ENCODE data around the gene CFAP157. TPM values are rescaled to one million over a fixed set of nuclear protein-coding genes. Genes with fewer than 3 reads are reported as not detected.
A peak's percentile ranks its signal among the peaks of the same experiment; 100 is the strongest.

The CFAP157 gene
- total RNA-seq, 1 experiment from 2014 or later = not detected

DNA sequence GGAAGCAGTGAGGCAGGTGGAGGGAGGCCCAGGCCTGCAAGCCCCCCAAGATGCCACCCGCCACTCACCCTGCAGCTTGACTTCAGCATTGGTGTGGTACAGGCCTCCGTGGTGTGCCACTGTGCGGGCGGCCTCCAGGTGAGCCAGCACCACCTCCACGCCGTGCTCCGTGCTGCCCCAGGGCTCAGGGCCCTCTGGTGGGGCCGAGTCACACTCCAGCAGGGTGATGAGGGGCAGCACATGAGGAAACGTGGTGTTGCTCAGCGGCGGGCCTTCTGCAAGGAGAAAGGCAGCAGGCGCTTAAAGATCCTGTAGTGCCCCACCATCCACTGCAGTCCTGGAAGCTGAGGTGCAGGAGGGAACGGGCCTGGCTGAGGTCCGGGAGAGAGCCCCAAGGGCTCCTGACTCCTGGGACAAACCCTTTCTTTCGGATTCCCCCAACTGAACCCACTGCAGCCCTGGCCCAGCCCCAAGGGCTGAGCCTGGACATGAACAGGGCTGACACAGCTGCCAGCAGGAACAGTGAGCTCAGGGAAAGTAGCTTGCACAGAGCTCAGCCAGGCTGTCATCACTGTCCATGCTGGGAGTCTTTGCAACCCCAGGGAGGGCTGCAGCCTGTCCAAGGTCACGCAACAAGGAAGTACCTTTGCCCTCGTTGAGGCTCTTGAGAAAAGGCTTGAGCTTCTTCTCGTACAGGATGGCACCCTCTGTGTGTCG, 33.0 kb downstream of the CFAP157 start:
- Histone ChIP-seq H2AFZ (ENCODE audit: low read length) (no peak overlapping the region), H3K36me3 (ENCODE audit: insufficient read depth, low read length) (no peaks in the 10 kb centered on the region), H3K9me2 (replicated peaks; ENCODE audit: insufficient read depth, low read length) (no peaks in the 10 kb centered on the region), H3K4me3 (ENCODE audit: low read length) (no peak overlapping the region), H3K4me1 (ENCODE audit: low read length) (peaks cover 6% of the 10 kb centered on the region), H3K27ac (ENCODE audit: low read length) (no peak overlapping the region), H3K27me3 (ENCODE audit: low read length) (no peaks in the 10 kb centered on the region), H3K9me3 (ENCODE audit: low read length) (no peaks in the 10 kb centered on the region), H3K79me2 (ENCODE audit: low read length) (no peaks in the 10 kb centered on the region), H4K20me1 (ENCODE audit: insufficient read depth, low read depth, low read length) (no peaks in the 10 kb centered on the region), H3K4me2 (ENCODE audit: low read depth, low read length, poor library complexity, severe bottlenecking) (no peak overlapping the region), H3K9ac (ENCODE audit: low read length) (no peak overlapping the region)
- no peak for DNase-seq

- no peak for DNase-seq
- Histone ChIP-seq H4K20me1 (ENCODE audit: insufficient read depth, low read depth, low read length) (no peaks in the 10 kb centered on the region), H2AFZ (ENCODE audit: low read length) (no peak overlapping the region), H3K27me3 (ENCODE audit: low read length) (no peaks in the 10 kb centered on the region), H3K27ac (ENCODE audit: low read length) (no peak overlapping the region), H3K4me2 (ENCODE audit: low read depth, low read length, poor library complexity, severe bottlenecking) (no peak overlapping the region), H3K79me2 (ENCODE audit: low read length) (no peaks in the 10 kb centered on the region), H3K9me3 (ENCODE audit: low read length) (no peaks in the 10 kb centered on the region), H3K9me2 (replicated peaks; ENCODE audit: insufficient read depth, low read length) (no peaks in the 10 kb centered on the region), H3K4me3 (ENCODE audit: low read length) (no peak overlapping the region), H3K4me1 (ENCODE audit: low read length) (no peaks in the 10 kb centered on the region), H3K9ac (ENCODE audit: low read length) (no peak overlapping the region), H3K36me3 (ENCODE audit: insufficient read depth, low read length) (no peaks in the 10 kb centered on the region)
Measured at GRCh38 chr9:127741831-127742434, 35.1 kb downstream of the CFAP157 start.

DNA sequence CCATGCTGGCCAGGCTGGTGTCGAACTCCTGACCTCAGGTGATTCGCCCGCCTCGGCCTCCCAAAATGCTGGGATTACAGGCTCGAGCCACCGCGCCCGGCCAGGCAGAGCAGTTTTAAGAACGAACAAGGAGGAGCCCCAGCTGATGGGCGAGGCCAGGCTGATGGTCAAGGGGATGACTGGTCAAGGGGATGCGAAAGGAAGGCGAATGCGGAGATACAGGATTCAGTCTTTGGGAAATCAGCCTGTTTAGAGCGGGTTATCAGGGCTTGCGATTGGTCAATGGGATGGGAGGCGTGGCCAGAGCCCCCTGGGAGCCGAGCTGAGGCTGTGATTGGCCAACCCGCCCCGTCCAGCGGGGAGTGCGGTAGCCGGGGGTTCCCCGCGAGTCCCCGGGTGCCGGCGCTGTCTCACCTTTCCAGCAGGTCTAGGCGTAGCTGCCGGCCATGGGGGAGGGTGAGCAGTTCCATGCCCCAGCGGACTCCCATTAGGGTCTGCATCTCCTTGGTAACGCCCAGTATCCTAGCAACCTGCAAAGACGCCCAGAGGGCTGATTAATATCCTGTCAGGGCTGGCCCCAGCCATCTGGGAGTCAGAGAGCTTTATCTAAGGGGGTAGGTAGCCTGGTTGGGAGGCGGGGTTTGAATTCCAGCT, 35.8 kb downstream of the CFAP157 start:
- H3K79me2 ChIP-seq (ENCODE audit: low read length) = no peaks in the 10 kb centered on the region
- peak; percentile 54 for DNase-seq
- no peak overlapping the region for H3K4me3 ChIP-seq (ENCODE audit: low read length)
- no peaks in the 10 kb centered on the region for H3K27me3 ChIP-seq (ENCODE audit: low read length)
- no peak overlapping the region for H2AFZ ChIP-seq (ENCODE audit: low read length)
- no peak overlapping the region for H3K4me2 ChIP-seq (ENCODE audit: low read depth, low read length, poor library complexity, severe bottlenecking)
- no peak overlapping the region for H3K9ac ChIP-seq (ENCODE audit: low read length)
- H3K36me3 ChIP-seq (ENCODE audit: insufficient read depth, low read length) = no peaks in the 10 kb centered on the region
- H3K27ac ChIP-seq (ENCODE audit: low read length) = no peak overlapping the region
- H3K9me3 ChIP-seq (ENCODE audit: low read length) = no peaks in the 10 kb centered on the region
- H4K20me1 ChIP-seq (ENCODE audit: insufficient read depth, low read depth, low read length) = no peaks in the 10 kb centered on the region
- no peaks in the 10 kb centered on the region for H3K9me2 ChIP-seq (replicated peaks; ENCODE audit: insufficient read depth, low read length)
- H3K4me1 ChIP-seq (ENCODE audit: low read length) = no peaks in the 10 kb centered on the region

- no peaks in the 10 kb centered on the region for H3K79me2 ChIP-seq (ENCODE audit: low read length)
- no peak overlapping the region for H3K4me3 ChIP-seq (ENCODE audit: low read length)
- no peak overlapping the region for H2AFZ ChIP-seq (ENCODE audit: low read length)
- H3K27ac ChIP-seq (ENCODE audit: low read length) = no peak overlapping the region
- no peaks in the 10 kb centered on the region for H3K9me3 ChIP-seq (ENCODE audit: low read length)
- DNase-seq = no peak
- no peaks in the 10 kb centered on the region for H4K20me1 ChIP-seq (ENCODE audit: insufficient read depth, low read depth, low read length)
- H3K27me3 ChIP-seq (ENCODE audit: low read length) = no peaks in the 10 kb centered on the region
- no peaks in the 10 kb centered on the region for H3K4me1 ChIP-seq (ENCODE audit: low read length)
- H3K9me2 ChIP-seq (replicated peaks; ENCODE audit: insufficient read depth, low read length) = no peaks in the 10 kb centered on the region
- H3K4me2 ChIP-seq (ENCODE audit: low read depth, low read length, poor library complexity, severe bottlenecking) = no peak overlapping the region
- no peak overlapping the region for H3K9ac ChIP-seq (ENCODE audit: low read length)
- no peaks in the 10 kb centered on the region for H3K36me3 ChIP-seq (ENCODE audit: insufficient read depth, low read length)
Measured at GRCh38 chr9:127744398-127745110, 37.8 kb downstream of the CFAP157 start.

GRCh38 chr9:127746959-127747569, 40.3 kb downstream of the CFAP157 start:
- DNase-seq = no peak
- H3K4me3 ChIP-seq (ENCODE audit: low read length) = no peak overlapping the region
- no peaks in the 10 kb centered on the region for H3K4me1 ChIP-seq (ENCODE audit: low read length)
- H3K9me3 ChIP-seq (ENCODE audit: low read length) = no peaks in the 10 kb centered on the region
- no peaks in the 10 kb centered on the region for H3K9me2 ChIP-seq (replicated peaks; ENCODE audit: insufficient read depth, low read length)
- no peaks in the 10 kb centered on the region for H4K20me1 ChIP-seq (ENCODE audit: insufficient read depth, low read depth, low read length)
- H3K27ac ChIP-seq (ENCODE audit: low read length) = no peak overlapping the region
- H3K79me2 ChIP-seq (ENCODE audit: low read length) = no peaks in the 10 kb centered on the region
- H3K4me2 ChIP-seq (ENCODE audit: low read depth, low read length, poor library complexity, severe bottlenecking) = no peak overlapping the region
- no peaks in the 10 kb centered on the region for H3K36me3 ChIP-seq (ENCODE audit: insufficient read depth, low read length)
- H3K27me3 ChIP-seq (ENCODE audit: low read length) = no peaks in the 10 kb centered on the region
- H3K9ac ChIP-seq (ENCODE audit: low read length) = no peak overlapping the region
- H2AFZ ChIP-seq (ENCODE audit: low read length) = no peak overlapping the region

GRCh38 chr9:127749090-127749787, 42.5 kb downstream of the CFAP157 start:
- Histone ChIP-seq H2AFZ (ENCODE audit: low read length) (no peak overlapping the region), H3K36me3 (ENCODE audit: insufficient read depth, low read length) (no peaks in the 10 kb centered on the region)

GRCh38 chr9:127751269-127752054, 44.7 kb downstream of the CFAP157 start:
- DNase-seq = no peak
- Histone ChIP-seq H3K27ac (ENCODE audit: low read length) (no peak overlapping the region), H4K20me1 (ENCODE audit: insufficient read depth, low read depth, low read length) (no peaks in the 10 kb centered on the region), H3K36me3 (ENCODE audit: insufficient read depth, low read length) (no peaks in the 10 kb centered on the region), H3K4me3 (ENCODE audit: low read length) (no peak overlapping the region), H3K4me2 (ENCODE audit: low read depth, low read length, poor library complexity, severe bottlenecking) (no peak overlapping the region), H3K27me3 (ENCODE audit: low read length) (no peaks in the 10 kb centered on the region), H2AFZ (ENCODE audit: low read length) (no peak overlapping the region), H3K4me1 (ENCODE audit: low read length) (no peaks in the 10 kb centered on the region), H3K79me2 (ENCODE audit: low read length) (no peaks in the 10 kb centered on the region), H3K9me3 (ENCODE audit: low read length) (no peaks in the 10 kb centered on the region), H3K9ac (ENCODE audit: low read length) (no peak overlapping the region), H3K9me2 (replicated peaks; ENCODE audit: insufficient read depth, low read length) (no peaks in the 10 kb centered on the region)

More at GRCh38 chr9:127749090-127749787, 42.5 kb downstream of the CFAP157 start:
- no peaks in the 10 kb centered on the region for H3K9me3 ChIP-seq (ENCODE audit: low read length)
- H3K4me2 ChIP-seq (ENCODE audit: low read depth, low read length, poor library complexity, severe bottlenecking) = no peak overlapping the region
- no peak overlapping the region for H3K27ac ChIP-seq (ENCODE audit: low read length)
- no peaks in the 10 kb centered on the region for H3K9me2 ChIP-seq (replicated peaks; ENCODE audit: insufficient read depth, low read length)
- no peaks in the 10 kb centered on the region for H3K79me2 ChIP-seq (ENCODE audit: low read length)
- no peaks in the 10 kb centered on the region for H3K4me1 ChIP-seq (ENCODE audit: low read length)
- no peaks in the 10 kb centered on the region for H3K27me3 ChIP-seq (ENCODE audit: low read length)
- no peak overlapping the region for H3K4me3 ChIP-seq (ENCODE audit: low read length)
- DNase-seq = no peak
- no peak overlapping the region for H3K9ac ChIP-seq (ENCODE audit: low read length)
- H4K20me1 ChIP-seq (ENCODE audit: insufficient read depth, low read depth, low read length) = no peaks in the 10 kb centered on the region
